PC-9 (cell line): Measurements from ENCODE around the gene DAPK1.

ENCODE experiments used
- EZH2 ChIP-seq: fragments of 200-600 bp; sonication (generic); IDR thresholded peaks from 2 replicates; pipeline ENCODE4 v1.8.0; 2017; ENCODE audit warnings: antibody characterized with exemption, low read depth
- TF ChIP-seq, protein P1 (sequence below): fragments of 200-600 bp; sonication (generic); conservative IDR thresholded peaks from 2 replicates; pipeline ENCODE4 v1.6.1; 2017; ENCODE audit warnings: mixed run types, antibody characterized with exemption, mild to moderate bottlenecking, moderate library complexity

DNA sequence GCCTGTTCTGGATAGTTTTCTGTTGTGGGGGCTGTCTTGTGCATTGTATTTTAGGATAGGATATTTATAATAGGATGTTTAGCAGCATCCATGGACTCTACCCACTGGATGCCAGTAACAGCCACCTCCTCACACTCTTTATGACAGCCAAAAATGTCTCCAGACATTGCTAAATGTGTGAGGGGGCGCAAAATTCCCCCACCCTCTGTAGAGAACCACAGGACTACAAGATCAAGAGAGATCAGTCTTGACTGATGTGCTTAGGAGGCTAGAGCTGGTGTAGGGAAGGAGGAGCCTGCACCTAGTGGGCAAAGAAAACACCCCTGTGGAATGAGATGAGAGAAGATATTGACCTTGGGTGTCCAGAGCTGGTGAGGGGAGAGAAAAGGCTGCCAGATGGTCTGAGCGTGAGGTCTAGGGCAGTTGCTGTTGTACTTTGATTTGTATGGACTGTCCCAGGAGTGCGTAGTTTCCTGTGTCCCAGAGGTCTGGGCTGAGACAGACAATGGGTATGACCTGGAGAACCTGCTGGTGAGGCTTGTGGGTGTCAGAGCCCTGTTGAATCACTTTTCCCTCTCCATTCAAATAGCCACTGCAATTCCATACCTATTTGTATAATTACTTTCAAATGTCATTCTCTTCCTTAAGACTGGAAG is 16.3 kb downstream of the DAPK1 start:
- TF ChIP-seq, protein P1, sequence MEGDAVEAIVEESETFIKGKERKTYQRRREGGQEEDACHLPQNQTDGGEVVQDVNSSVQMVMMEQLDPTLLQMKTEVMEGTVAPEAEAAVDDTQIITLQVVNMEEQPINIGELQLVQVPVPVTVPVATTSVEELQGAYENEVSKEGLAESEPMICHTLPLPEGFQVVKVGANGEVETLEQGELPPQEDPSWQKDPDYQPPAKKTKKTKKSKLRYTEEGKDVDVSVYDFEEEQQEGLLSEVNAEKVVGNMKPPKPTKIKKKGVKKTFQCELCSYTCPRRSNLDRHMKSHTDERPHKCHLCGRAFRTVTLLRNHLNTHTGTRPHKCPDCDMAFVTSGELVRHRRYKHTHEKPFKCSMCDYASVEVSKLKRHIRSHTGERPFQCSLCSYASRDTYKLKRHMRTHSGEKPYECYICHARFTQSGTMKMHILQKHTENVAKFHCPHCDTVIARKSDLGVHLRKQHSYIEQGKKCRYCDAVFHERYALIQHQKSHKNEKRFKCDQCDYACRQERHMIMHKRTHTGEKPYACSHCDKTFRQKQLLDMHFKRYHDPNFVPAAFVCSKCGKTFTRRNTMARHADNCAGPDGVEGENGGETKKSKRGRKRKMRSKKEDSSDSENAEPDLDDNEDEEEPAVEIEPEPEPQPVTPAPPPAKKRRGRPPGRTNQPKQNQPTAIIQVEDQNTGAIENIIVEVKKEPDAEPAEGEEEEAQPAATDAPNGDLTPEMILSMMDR, result no peak
- no peak for TF ChIP-seq EZH2
